Stimulated activated CD8-positive, alpha-beta memory T cell treated with anti-CD3 and anti-CD28 coated beads, Interleukin-7, amount 100 ng/mL, for 48 hours (primary cell): ENCODE data around the gene FADS3.

Experiments used
- DNase-seq, 2 donors: peaks; one replicate each; pipeline ENCODE4 v3.0.0-alpha.2; 2020; ENCODE audit warnings: low read depth in 1 of 2; ENCODE audit errors: extremely low read depth in 1 of 2

FADS3 gene

DNA sequence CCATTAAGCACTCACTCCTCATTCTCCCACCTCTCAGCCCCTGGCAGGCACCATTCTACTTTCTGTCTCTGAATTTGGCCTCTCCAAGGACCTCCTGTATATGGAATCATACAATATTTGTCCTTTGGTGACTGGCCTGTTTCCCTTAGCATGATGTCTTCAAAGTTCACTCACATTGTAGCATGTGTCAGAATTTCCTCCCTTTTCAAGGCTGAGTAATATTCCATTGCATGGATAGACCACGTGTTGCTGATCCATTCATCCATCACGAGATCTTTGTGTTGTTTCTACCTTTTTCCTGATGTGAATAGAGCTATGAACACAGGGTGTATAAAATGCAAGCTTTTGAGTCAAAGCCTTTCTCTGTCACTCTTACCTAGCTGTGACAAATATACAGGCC lies 51.6 kb downstream of the FADS3 start:
- DNase-seq: no peak

DNA sequence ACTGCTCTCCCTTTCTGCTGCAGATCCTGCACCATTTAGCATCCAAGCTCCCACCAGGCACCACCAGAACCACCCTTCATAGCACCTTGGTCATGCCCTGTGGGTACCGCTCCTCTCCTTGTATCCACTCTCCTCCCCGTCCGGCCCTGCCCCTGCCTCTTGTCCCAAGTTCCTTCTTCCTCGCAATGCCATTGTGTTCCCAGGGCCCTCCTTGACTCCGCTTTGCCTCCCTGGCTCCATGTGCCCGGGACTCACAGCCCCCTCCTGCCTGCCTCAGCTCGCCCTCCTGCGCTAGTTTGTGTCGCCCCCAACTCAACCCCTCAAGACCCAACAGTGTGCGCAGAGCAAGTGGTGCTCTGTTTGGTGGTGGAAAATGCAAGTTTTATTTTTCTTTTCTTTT lies 52.4 kb downstream of the FADS3 start:
- no peak for DNase-seq

DNA sequence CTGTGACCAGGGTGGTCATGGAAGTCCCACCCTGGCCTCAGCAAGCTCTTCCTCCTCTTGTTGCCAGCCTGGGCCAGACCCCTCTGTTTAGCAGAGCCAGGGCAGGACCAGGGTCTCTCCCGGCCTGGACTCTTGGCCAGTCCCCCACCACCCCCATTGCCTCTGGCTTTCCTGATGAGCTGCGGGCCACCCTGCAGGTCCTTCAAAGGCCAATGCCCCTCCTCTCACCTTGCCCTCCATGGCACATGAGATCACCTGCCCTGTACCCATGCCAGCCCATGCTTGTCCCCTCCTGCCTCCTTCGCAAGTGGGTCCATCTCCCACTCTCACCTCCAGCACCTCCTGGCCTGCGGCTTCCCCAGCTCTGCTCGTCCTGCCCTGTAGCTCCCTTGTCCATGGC lies 52.8 kb downstream of the FADS3 start:
- DNase-seq: no peak

DNA sequence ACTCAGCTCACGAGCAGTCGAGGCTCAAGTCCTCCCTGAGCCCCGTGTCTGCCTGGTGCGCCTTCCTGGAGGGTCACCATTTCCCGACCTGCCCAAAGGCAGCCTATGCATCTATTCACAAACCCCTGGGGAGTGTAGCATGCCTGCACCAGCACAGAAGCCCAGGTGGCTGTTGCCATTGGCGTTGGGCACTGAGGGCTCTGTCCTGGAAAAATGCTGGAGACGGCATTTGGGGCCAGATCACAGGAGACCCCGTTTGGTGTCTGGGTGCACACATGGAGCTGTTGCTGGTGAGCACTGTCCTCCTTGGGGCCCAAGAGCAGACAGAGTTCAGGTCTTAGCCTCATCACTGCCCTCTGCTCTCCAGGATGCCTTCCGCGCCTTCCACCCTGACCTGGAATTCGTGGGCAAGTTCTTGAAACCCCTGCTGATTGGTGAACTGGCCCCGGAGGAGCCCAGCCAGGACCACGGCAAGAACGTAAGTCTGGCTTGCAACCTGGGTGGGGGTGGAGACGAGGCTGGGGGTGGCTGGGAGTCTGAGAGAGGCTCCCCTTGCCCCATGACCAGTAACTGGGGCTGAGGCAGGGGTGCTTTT lies 53.8 kb downstream of the FADS3 start:
- no peak for DNase-seq

DNA sequence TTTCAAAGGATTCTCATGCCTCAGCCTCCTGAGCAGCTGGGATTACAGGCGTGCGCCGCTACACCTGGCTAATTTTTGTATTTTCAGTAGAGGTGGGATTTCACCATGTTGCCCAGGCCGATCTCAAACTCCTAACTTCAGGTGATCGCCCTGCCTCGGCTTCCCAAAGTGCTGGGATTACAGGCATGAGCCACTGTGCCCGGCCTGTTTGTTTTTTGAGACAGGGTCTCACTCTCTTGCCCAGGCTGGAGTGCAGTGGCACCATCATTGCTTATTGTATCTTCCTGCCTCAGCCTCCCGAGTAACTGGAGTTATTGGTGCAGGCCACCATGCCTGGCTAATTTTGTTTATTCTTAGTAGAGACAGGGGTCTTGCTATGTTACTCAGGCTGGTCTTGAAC lies 55.2 kb downstream of the FADS3 start:
- DNase-seq: no peak

DNA sequence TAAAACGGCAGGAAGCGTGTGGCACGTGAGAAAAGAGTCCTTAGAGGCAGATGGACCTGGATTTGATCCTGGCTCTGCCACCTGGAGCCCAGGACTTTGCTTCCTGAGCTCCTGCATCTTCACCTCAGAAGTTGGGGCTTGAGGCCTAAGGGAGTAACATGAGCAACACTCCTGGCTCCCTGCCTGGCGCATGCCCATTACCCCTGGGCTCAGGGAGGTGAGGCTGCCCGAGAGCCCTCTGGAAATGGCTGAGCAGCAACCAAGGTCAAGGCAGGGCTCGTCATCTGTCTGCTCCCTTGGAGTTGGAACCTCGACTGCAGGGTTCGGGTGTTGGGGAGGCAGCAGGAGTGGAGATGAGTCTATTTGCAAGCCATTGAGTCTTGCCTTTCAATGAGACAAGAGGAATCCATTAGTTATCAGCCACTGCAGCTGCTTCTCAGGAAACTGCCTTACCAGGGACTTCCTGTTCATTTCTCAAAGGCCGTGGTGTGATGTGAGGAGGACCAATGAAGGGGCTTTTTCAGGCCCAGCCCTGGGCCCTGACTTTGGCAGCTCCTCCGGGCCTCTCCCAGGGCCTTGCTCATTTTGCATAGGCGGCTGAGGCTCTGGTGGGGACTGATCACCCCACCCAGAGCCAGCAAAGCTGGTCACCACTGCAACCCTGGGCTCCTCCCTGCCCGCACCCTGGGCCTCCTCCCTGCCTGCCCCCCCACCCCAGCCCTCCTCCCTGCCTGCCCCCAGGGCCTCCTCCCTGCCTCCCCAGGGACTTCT lies 56.9 kb downstream of the FADS3 start:
- DNase-seq: no peak

DNA sequence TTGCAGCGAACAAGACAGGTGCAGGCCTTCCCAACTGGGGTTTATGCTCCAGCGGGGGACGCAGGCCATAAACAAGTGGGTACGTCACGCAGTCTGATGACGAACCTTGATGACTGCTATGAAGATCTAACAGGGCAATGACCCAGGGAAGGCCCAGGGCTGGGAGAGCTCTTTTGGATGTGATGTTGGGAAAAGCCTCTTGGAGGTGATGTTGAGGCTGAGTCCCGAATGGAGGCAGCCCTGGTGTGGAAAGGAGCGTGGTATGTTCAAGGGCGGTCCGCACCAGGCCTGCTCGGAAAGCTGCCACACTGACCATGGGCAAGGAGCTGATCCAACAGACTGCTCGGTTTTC lies 57.4 kb downstream of the FADS3 start:
- DNase-seq: no peak

DNA sequence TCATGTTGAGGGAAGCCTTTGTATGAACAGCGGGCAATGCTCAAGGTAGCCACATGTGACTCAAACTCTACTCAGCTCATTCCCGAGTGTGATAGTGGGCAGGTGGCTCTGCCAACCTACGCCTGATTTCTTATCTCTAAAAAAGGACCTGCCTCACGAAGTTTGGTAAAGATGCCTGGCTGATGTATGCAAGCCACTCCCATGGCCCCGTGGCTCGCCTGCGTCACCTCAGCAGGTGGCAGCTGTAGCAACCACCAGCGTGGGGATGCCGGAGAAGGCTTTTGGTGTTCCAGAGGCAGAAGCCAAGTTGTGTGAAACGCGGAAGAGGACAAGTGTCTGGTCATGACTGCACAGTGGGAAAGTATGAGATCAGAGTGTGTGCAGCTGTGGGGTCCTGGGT lies 57.9 kb downstream of the FADS3 start:
- no peak for DNase-seq

DNA sequence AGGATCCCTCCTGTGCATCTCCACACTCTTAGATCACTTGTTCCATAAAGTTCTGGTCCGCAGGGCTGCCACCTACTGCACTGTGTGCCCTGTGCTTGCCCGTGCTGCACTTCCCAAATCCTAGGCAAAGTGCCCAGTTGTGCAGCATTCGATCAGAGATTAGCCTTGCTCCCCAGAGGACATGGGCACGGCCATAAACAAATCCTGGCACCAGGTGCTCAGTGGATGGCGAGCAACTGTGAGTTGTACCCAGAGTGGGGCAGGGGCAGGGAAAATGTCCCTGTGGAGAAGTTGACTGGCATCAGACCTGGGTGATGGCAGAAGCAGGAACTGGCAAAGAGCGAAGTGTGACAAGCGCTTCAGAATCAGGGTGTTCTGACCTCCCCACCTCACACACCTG lies 58.6 kb downstream of the FADS3 start:
- no peak for DNase-seq

DNA sequence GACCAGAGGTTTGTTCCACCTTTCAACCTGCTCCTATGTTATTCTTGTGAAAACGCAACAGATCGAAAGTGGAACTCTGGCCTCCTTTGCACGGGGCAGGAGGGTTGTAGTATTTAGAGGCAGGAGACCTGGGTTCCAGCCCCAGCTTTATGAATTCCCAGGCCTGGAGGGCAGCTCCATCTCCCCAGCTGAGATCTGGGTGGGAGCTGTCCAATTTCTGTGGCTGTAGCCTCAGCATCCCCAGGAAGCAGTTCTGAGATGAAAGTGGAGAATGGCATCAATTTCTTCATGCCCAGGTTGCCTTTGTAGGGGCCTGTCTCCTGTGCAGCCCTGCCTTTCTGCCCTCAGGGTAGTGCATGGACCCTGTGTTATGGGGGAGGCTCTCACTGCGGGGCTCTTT lies 59.1 kb downstream of the FADS3 start:
- DNase-seq: no peak

DNA sequence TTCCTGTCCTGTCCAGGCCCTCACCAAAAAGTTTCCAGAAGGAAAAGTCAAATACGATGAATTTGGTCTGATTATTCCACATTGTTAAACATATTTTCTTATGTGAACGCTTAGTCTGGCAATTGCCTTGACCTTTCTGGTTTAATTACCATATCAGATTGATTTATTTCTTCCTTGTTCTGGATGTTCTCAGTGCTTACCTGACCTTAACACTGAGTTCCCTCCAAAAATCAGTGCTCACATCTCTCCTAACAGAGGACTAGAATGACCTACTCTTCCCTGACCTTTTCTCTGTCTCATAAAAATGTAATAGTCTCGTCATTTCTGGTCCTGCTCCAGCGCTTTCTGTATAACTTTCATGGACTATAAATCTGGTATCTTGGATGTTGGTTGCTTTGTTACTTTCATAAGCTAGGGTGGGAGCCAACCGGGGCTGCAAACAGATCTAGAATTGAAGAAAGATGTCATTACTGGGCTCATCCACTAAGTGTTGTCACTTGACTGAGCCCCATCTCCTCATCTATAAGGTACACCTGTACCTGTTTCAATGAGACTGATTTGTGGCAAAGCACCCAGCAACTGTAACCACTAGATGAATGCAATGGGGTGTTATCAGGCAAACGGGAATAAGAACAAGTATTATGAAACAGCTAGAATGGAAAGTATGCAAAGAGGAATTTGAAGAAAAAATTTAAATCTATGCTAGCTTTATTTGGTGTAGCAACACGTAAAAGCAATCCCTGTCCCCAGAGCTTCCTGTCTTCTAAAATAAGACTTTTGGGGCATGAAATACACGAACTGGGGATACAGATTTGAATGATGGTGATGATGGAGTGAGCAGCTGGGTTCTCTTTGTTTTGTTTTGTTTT lies 60.9 kb downstream of the FADS3 start:
- DNase-seq: no peak

DNA sequence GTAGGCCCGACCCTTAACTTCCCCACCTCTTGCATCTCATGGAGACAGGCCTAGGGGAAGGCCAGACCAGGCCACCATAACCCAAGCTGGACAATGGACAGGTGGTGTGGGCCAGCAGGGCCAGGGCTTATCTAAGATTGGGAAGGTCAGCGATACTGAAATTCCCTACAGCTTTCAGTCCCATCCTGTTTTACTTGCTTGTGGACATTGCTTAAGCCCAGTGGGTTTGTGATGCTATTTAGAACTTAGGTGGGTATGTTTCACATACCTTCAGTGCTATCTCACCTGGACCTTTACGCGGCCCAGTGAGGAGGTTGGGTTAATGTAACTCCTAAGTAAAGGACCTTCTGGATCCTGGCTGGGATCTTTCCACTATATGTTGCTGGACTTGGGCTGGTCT lies 61.5 kb downstream of the FADS3 start:
- DNase-seq: no peak

DNA sequence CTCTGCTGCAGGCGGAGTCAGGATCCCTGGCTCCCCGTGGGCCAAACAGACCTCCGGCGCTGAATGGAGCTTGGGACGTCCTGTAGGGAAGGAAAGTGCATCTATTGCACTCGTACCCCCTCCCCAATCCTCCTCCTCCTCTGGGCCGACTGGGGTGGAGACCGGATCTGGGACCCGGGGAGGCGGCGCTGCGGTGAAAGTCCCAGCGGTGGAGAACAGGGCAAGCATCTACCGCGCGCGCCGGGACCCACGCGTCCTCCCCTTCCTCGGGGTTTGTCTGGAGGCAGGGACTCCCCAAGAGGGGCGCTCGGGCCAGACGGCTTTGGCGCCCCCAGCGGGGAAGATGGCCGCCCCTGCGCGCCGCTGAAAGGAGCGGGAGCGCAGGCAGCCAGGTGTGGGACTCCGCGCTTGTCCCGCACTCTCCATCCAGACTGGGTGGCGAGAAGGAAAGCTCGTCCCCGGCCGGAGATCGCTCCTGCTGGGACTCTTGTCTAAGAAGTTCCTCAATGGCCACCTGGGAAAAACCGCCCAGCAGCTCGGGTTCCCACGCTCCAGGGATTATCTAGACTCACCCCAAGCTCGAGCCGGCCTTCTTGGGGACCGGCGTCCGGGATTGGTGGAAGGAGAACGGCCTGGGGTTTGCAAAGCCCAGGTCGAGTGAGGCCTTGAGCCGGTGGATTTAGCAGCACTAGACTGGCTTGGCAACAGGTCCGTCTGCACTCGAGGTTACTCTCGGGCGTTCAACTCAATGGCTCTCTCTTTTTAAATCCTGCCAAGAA lies 62.5 kb downstream of the FADS3 start:
- no peak for DNase-seq

DNA sequence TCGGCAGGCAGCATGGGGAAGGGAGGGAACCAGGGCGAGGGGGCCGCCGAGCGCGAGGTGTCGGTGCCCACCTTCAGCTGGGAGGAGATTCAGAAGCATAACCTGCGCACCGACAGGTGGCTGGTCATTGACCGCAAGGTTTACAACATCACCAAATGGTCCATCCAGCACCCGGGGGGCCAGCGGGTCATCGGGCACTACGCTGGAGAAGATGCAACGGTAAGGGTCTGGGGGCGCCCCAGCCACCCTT lies 63.0 kb downstream of the FADS3 start:
- DNase-seq: no peak

DNA sequence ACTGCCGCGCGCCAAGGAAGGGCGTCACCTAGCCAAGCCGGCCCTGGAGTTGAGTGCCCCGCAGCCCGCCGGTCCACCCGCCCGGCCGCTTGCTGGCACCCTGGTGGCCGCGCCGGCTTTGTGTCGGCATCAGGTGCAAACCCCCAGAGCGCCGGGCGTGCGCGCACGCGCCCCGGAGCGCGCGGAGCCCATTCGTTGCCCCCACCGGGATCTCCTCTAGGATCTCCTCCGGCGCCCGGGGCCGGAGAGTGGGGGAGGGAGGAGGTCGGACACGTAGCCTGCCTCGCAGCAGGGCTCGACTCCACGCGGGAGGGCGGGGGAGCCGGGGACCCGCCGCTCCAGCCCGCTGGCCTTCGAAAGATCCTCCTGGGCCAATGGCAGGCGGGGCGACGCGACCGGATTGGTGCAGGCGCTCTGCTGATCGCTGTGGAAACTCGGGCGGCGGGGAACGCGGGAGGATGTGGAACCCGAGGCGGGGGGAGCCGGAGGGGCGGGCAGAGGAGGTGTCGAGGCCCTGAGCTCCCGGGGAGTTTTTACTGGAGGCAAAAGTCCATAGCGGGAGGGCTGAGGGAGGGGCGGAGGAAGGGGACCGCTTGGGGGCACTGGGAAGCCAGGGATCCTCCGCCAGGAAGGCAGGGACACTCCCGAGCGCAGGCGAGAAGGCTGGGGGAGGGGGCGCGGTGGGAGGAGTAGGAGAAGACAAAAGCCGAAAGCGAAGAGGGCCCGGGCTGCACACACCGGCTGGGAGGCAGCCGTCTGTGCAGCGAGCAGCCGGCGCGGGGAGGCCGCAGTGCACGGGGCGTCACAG lies 63.6 kb downstream of the FADS3 start, which contains the start of gene FADS2:
FADS2 (plus strand) TSS at position 730 of the 808 bp plus-strand sequence. CDS start 91 bp downstream, outside the sequence.
- peak; percentile 66 to 72 for DNase-seq

DNA sequence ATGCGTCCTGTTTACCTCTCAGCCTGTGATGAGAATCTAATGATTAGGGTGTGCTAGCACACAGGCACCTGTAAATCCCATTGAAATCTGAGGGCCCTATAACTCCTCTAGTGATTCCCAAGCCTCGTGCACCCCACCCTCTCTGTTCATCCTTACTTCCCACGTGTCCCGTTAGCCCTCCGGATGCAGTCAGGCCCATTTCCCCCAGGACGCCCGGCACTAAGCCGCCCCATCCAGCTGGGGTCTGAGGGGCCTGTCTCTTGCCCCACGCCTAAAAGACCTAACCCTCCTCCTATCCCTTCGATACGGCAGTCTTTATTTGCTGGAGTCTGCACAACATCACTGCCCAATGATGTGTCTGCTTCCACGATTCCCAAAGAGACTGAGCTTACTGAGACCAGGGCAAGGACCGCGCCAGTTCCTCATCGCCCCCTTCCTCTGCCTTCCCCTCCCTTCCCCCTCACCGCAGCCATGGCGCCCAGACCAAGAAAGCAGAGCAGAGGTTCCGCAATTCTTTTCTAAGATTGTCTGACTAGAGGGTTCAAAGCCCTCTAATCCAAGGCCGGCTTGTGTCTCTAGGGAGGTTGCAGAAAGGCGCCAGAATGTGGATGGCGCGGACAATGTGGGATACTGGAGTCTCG lies 64.3 kb downstream of the FADS3 start:
- DNase-seq: no peak
